H1 (cell line): ENCODE data around the gene NUDC.

Experiments used
- CHD1 ChIP-seq: IDR thresholded peaks from 2 replicates; pipeline ENCODE4 v1.6.1; 2012; ENCODE audit warnings: low read depth, low read length, improper control_type of control experiment
- CTCF ChIP-seq, 3 experiments: IDR thresholded peaks; 1 replicate in 2 of 3; 2 replicates in 1 of 3; pipeline versions ENCODE4 v1.5.1 to v1.6.1; 2011; ENCODE audit warnings: low read length in 3 of 3, mild to moderate bottlenecking in 3 of 3, inconsistent platforms in 2 of 3, low read depth in 1 of 3, moderate library complexity in 1 of 3; ENCODE audit not compliant: insufficient read depth in 1 of 3; ENCODE audit errors: control extremely low read depth in 1 of 3
- EZH2 ChIP-seq: fragments of 200-600 bp; sonication (generic); IDR thresholded peaks from 2 replicates; pipeline ENCODE4 v1.7.1; 2012; ENCODE audit warnings: low read depth, mild to moderate bottlenecking, moderate library complexity, low read length, inconsistent platforms; ENCODE audit not compliant: severe bottlenecking
- HDAC2 ChIP-seq, 2 experiments: fragments of 300-600 bp in 1 of 2; sonication (generic) in 1 of 2; IDR thresholded peaks; 2 replicates each; pipeline ENCODE4 v1.6.1; 2011 to 2012; ENCODE audit warnings: low read depth in 2 of 2, low read length in 2 of 2, mild to moderate bottlenecking in 2 of 2, moderate library complexity in 2 of 2, borderline replicate concordance in 1 of 2, inconsistent platforms in 1 of 2
- POLR2A ChIP-seq, 2 experiments: IDR thresholded peaks; 1 replicate in 1 of 2; 2 replicates in 1 of 2; pipeline ENCODE4 v1.6.1; 2011; ENCODE audit warnings: low read depth in 2 of 2, low read length in 2 of 2, mild to moderate bottlenecking in 2 of 2; ENCODE audit errors: control extremely low read depth in 1 of 2
- TAF1 ChIP-seq: IDR thresholded peaks from 2 replicates; pipeline ENCODE4 v1.6.1; 2011; ENCODE audit warnings: mild to moderate bottlenecking, low read depth, low read length
- TEAD4 ChIP-seq: IDR thresholded peaks from 2 replicates; pipeline ENCODE4 v1.6.1; 2012; ENCODE audit warnings: low read depth, low read length, inconsistent platforms, mixed read lengths

- TF ChIP-seq TEAD4 (no peak), EZH2 (no peak), POLR2A (IDR thresholded peaks at IDR 0.05; ENCODE audit: control extremely low read depth in 1 of 2, low read depth in 2 of 2, low read length in 2 of 2) (no peak), CHD1 (no peak), HDAC2 (IDR thresholded peaks at IDR 0.05; ENCODE audit: borderline replicate concordance in 1 of 2, low read depth in 2 of 2, low read length in 2 of 2) (no peak), CTCF (IDR thresholded peaks at IDR 0.05; ENCODE audit: control extremely low read depth in 1 of 3, insufficient read depth in 1 of 3, low read depth in 1 of 3, low read length in 3 of 3) (no peak), TAF1 (no peak)
Observed at GRCh38 chr1:26959270-26959669, 37.7 kb downstream of the NUDC start.
